ENCODE measurements around the gene CHMP1B.

- no peak for TF ChIP-seq CTCF (conservative IDR thresholded peaks at IDR 0.05)
- no peak for TF ChIP-seq ZFX (IDR thresholded peaks at IDR 0.05)
Observed at GRCh38 chr18:11849279-11849678, 1.9 kb upstream of the CHMP1B start.
